OCI-LY1 (cell line): Measurements from ENCODE around the gene CS.

Experiments used
- H2AFZ ChIP-seq: fragments of 200-600 bp; sonication (generic), shearing (Covaris generic); 2 replicates; pipeline ENCODE4 v1.6.0; 2014; ENCODE audit warnings: antibody characterized with exemption, mild to moderate bottlenecking, low read length
- H3F3A ChIP-seq: fragments of 200-600 bp; sonication (generic), shearing (Covaris generic); 2 replicates; pipeline ENCODE4 v1.6.0; 2014; ENCODE audit warnings: mild to moderate bottlenecking, antibody characterized with exemption, low read length, moderate library complexity; ENCODE audit not compliant: insufficient read depth
- H3K27ac ChIP-seq: fragments of 200-600 bp; sonication (generic); 2 replicates; pipeline ENCODE4 v1.5.1; 2014; ENCODE audit warnings: low read length, mixed run types, mild to moderate bottlenecking, low read depth; ENCODE audit not compliant: poor library complexity, severe bottlenecking
- H3K27me3 ChIP-seq: fragments of 200-600 bp; sonication (generic); 2 replicates; pipeline ENCODE4 v1.6.0; 2014; ENCODE audit warnings: antibody characterized with exemption, mild to moderate bottlenecking, low read length, moderate library complexity; ENCODE audit not compliant: insufficient read depth
- H3K36me3 ChIP-seq: fragments of 200-600 bp; sonication (generic); 2 replicates; pipeline ENCODE4 v1.6.1; 2014; ENCODE audit warnings: mild to moderate bottlenecking, antibody characterized with exemption, low read length, moderate library complexity, mixed read lengths; ENCODE audit not compliant: insufficient read depth
- H3K4me1 ChIP-seq: fragments of 200-600 bp; sonication (generic); 2 replicates; pipeline ENCODE4 v1.5.1; 2014; ENCODE audit warnings: mild to moderate bottlenecking, low read length, moderate library complexity; ENCODE audit not compliant: insufficient read depth, severe bottlenecking
- H3K4me2 ChIP-seq: fragments of 200-600 bp; sonication (generic), shearing (Covaris generic); 2 replicates; pipeline ENCODE4 v1.6.1; 2014; ENCODE audit warnings: low read length
- H3K4me3 ChIP-seq: fragments of 200-600 bp; sonication (generic); 2 replicates; pipeline ENCODE4 v1.5.1; 2014; ENCODE audit warnings: low read length, low read depth, mild to moderate bottlenecking, mixed read lengths; ENCODE audit not compliant: poor library complexity, severe bottlenecking
- H3K79me2 ChIP-seq: fragments of 200-600 bp; shearing (Covaris generic); 2 replicates; pipeline ENCODE4 v1.6.1; 2016; ENCODE audit warnings: mixed run types, low read length, mixed read lengths; ENCODE audit not compliant: insufficient read depth
- H3K9ac ChIP-seq: fragments of 200-600 bp; sonication (generic), shearing (Covaris generic); 2 replicates; pipeline ENCODE4 v1.6.1; 2014; ENCODE audit warnings: mild to moderate bottlenecking, low read length, mixed read lengths
- H3K9me2 ChIP-seq: fragments of 200-600 bp; sonication (generic), shearing (Covaris generic); 2 replicates; pipeline ENCODE4 v1.6.1; 2014; ENCODE audit warnings: low read depth, mild to moderate bottlenecking, low read length, mixed read lengths
- H3K9me3 ChIP-seq: fragments of 200-600 bp; shearing (Covaris generic); 2 replicates; pipeline ENCODE4 v1.6.1; 2014; ENCODE audit warnings: low read length, mixed read lengths
- H4K20me1 ChIP-seq: fragments of 200-600 bp; sonication (generic), shearing (Covaris generic); 2 replicates; pipeline ENCODE4 v1.6.0; 2016; ENCODE audit warnings: mild to moderate bottlenecking, low read length; ENCODE audit not compliant: insufficient read depth
- CTCF ChIP-seq: fragments of 200-600 bp; sonication (generic), shearing (Covaris generic); IDR thresholded peaks from 2 replicates; pipeline ENCODE4 v1.5.1; 2017; ENCODE audit warnings: mild to moderate bottlenecking, antibody characterized with exemption, low read length, moderate library complexity, mixed read lengths
- EZH2 ChIP-seq: fragments of 200-600 bp; sonication (generic), shearing (Covaris generic); IDR thresholded peaks from 2 replicates; pipeline ENCODE4 v1.8.0; 2017; ENCODE audit warnings: borderline replicate concordance, mixed run types, mild to moderate bottlenecking, antibody characterized with exemption, low read length, moderate library complexity, mixed read lengths

The CS gene

GRCh38 chr12:56333679-56334489 is 33.8 kb upstream of the CS start, which contains the start of gene PAN2:
PAN2 (minus strand) TSS chr12:56334000; CDS start chr12:56333094, 906 bp downstream.
- H3K36me3 ChIP-seq, result no peaks in the 10 kb centered on the region
- H4K20me1 ChIP-seq, result no peaks in the 10 kb centered on the region
- H3K79me2 ChIP-seq, result no peaks in the 10 kb centered on the region
- peak within 1 kb of the TSS; percentile 93 for H3K9ac ChIP-seq
- peak within 1 kb of the TSS; percentile 87 for H3K27ac ChIP-seq
- H2AFZ ChIP-seq, result no peak within 1 kb of the TSS
- H3F3A ChIP-seq, result no peaks in the 10 kb centered on the region
- peaks cover 40% of the 10 kb centered on the region for H3K4me1 ChIP-seq
- H3K4me3 ChIP-seq, result peak within 1 kb of the TSS; percentile 85
- no peak for TF ChIP-seq EZH2
- peak; percentile 62 for TF ChIP-seq CTCF
- peak within 1 kb of the TSS; percentile 98 for H3K4me2 ChIP-seq
- no peaks in the 10 kb centered on the region for H3K9me3 ChIP-seq
- H3K27me3 ChIP-seq, result no peaks in the 10 kb centered on the region
- no peaks in the 10 kb centered on the region for H3K9me2 ChIP-seq

- H3K79me2 ChIP-seq, result no peaks in the 10 kb centered on the region
- H4K20me1 ChIP-seq, result no peaks in the 10 kb centered on the region
- no peaks in the 10 kb centered on the region for H3F3A ChIP-seq
- H3K9me2 ChIP-seq, result no peaks in the 10 kb centered on the region
- peak overlapping the region; percentile 85 for H3K4me3 ChIP-seq
- peak overlapping the region; percentile 93 for H3K9ac ChIP-seq
- no peak for TF ChIP-seq CTCF
- TF ChIP-seq EZH2, result no peak
- peak overlapping the region; percentile 98 for H3K4me2 ChIP-seq
- H3K4me1 ChIP-seq, result peaks cover 33% of the 10 kb centered on the region
- peak overlapping the region; percentile 87 for H3K27ac ChIP-seq
- no peak overlapping the region for H2AFZ ChIP-seq
- no peaks in the 10 kb centered on the region for H3K27me3 ChIP-seq
- no peaks in the 10 kb centered on the region for H3K36me3 ChIP-seq
- no peaks in the 10 kb centered on the region for H3K9me3 ChIP-seq
These were observed 33.1 kb upstream of the CS start for GRCh38 chr12:56333197-56333678.

- Histone ChIP-seq H3K4me1 (peaks cover 29% of the 10 kb centered on the region), H3K27ac (peak overlapping the region; percentile 87), H3K4me2 (peak overlapping the region; percentile 98), H3K9me3 (no peaks in the 10 kb centered on the region), H3F3A (no peaks in the 10 kb centered on the region), H4K20me1 (no peaks in the 10 kb centered on the region), H2AFZ (no peak overlapping the region), H3K9ac (peak overlapping the region; percentile 93), H3K27me3 (no peaks in the 10 kb centered on the region), H3K79me2 (no peaks in the 10 kb centered on the region), H3K4me3 (peak overlapping the region; percentile 85), H3K36me3 (no peaks in the 10 kb centered on the region), H3K9me2 (no peaks in the 10 kb centered on the region)
- TF ChIP-seq CTCF, result no peak
- TF ChIP-seq EZH2, result no peak
These were observed 32.5 kb upstream of the CS start for GRCh38 chr12:56332512-56333196.
